ENCODE data around the gene BLZF1.
"Not testable (repeated sequence)": the region's sequence is repeated elsewhere in the genome, so short reads cannot be mapped to it uniquely, and the experiment has no call there.

BLZF1 gene

GRCh38 chr1:169340882-169341281 is 27.1 kb upstream of the BLZF1 start:
- TF ChIP-seq POLR2A (IDR thresholded peaks at IDR 0.05; ENCODE audit: low read depth, low read length) = no peak
- no peak for DNase-seq (ENCODE audit: insufficient read length, low spot score)
- no peak for FAIRE-seq

DNA sequence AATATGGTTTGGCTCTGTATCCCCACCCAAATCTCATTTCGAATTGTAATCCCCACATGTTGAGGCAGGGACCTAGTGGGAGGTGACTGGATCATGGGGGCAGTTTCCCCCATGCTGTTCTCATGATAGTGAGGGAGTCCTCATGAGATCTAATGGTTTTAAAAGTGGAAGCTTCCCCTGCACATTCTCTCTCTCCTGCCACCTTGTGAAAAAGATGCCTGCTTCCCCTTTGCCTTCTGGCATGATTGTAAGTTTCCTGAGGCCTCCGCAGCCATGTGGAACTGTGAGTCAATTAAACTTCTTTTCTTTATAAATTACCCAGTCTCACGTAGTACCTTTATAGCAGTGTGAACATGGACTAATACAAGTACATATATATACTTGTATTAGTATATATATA is 25.9 kb upstream of the BLZF1 start:
- not testable (repeated sequence) for FAIRE-seq; DNase-seq (ENCODE audit: insufficient read length, low spot score)

DNA sequence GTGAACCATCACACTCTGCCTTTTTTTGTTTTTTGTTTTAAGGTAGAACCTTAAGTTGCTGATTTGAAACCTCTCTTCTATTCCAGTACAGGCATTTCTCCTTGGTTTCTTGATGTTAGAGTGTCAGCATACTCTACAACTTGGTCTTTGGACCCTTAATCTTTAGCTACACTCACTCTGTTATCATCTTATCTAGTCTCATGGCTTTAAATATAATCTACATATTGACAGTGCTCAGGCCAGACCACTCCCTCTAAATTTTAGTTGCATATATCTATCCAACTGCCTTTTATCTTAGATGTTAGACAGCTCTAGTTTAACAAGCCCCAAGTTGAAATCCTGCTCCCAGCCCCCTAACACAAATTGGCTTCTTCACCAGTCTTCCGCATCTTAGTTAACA is 22.5 kb upstream of the BLZF1 start:
- no peak for TF ChIP-seq POLR2A (IDR thresholded peaks at IDR 0.05; ENCODE audit: low read depth, low read length)
- DNase-seq (ENCODE audit: insufficient read length, low spot score) (no peak), FAIRE-seq (peak; percentile 11)

DNA sequence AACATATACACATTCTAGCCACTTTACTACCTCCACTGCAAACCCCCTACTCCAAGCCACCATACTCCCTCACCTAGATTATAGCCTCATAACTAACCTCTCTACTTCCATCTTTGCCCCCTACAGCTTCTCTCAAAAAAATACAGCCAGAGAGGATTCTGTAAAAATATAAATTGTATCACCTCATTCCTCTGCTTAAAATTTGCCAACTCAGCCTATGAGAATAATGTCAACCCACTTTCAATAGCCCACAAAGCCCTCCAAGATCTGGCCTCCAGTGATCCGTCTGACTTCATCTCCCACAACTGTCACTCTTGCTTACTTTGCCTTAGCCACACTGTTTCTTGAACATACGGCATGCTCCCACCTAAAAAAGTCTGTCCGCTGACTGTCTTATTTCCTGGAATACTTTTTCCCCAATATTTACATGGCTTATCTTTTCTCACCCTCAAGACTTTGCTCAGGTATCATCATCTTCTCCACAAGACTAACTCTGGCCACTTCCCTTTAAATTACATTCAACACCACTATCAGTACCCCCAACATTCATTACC is 21.9 kb upstream of the BLZF1 start:
- DNase-seq (ENCODE audit: insufficient read length, low spot score) = no peak
- no peak for TF ChIP-seq POLR2A (IDR thresholded peaks at IDR 0.05; ENCODE audit: low read depth, low read length)
- no peak for FAIRE-seq

DNA sequence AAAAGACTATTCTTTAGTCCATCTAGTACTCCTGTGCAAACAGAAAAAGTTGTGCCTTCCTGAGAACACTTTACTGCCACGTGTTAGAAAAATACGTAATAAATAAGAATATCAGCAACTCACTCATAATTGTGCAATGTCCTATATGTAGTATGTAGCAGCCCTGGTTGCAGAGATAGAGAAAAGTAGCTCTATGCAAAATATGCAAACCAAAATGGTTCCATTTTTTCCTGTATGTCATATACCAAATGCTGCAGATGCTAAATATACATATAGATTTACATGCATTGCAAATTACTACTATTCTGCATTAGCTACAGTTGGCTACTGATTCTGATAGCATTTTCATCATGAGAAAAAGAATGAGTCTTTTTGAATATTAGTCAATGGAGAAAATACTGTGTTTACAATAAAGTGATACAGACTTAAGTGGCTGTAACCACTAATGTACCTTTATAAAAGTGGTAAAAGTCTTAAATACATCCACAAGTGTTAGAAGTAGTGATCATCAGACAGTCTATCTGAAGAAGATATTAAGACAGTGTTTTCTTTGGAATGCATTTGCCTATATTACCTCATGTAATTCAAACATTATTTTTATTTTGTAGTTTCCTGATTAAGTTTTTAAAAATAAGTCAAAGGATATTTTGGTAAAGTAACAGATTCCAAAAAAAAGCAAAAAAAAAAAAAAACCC is 20.2 kb upstream of the BLZF1 start:
- FAIRE-seq = no peak
- no peak for DNase-seq (ENCODE audit: insufficient read length, low spot score)
- no peak for TF ChIP-seq POLR2A (IDR thresholded peaks at IDR 0.05; ENCODE audit: low read depth, low read length)

GRCh38 chr1:169348383-169349036 is 19.5 kb upstream of the BLZF1 start:
- FAIRE-seq = peak; percentile 84
- no peak for TF ChIP-seq POLR2A (IDR thresholded peaks at IDR 0.05; ENCODE audit: low read depth, low read length)
- no peak for DNase-seq (ENCODE audit: insufficient read length, low spot score)

- FAIRE-seq (no peak), DNase-seq (ENCODE audit: insufficient read length, low spot score) (no peak)
- no peak for TF ChIP-seq POLR2A (IDR thresholded peaks at IDR 0.05; ENCODE audit: low read depth, low read length)
These were observed 7.6 kb upstream of the BLZF1 start for GRCh38 chr1:169360415-169360814.

DNA sequence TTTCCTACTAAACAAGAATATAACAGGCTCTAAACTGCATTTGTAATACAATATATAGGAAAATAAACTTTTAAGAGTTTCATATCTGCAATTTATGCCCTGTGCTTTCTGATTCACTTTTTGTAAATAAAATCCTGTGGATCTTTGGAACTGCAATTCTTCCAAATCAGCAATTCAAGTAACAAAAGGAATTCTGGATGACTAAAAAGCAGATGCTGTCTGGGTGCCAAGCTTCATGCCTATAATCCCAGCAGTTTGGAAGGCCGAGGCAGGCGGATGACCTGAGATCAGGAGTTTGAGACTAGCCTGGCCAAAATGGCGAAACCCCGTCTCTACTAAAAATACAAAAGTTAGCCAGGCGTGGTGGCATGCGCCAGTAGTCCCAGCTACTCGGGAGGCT is 6.7 kb upstream of the BLZF1 start:
- DNase-seq (ENCODE audit: insufficient read length, low spot score) = no peak
- FAIRE-seq = no peak
- no peak for TF ChIP-seq POLR2A (IDR thresholded peaks at IDR 0.05; ENCODE audit: low read depth, low read length)

- TF ChIP-seq POLR2A (IDR thresholded peaks at IDR 0.05; ENCODE audit: low read depth, low read length) = no peak
- DNase-seq (ENCODE audit: insufficient read length, low spot score) (no peak), FAIRE-seq (peak; percentile 71)
These were observed 4.8 kb upstream of the BLZF1 start for GRCh38 chr1:169363046-169363730.

- FAIRE-seq = peak; percentile 30
- no peak for DNase-seq (ENCODE audit: insufficient read length, low spot score)
- no peak for TF ChIP-seq POLR2A (IDR thresholded peaks at IDR 0.05; ENCODE audit: low read depth, low read length)
These were observed 3.0 kb upstream of the BLZF1 start for GRCh38 chr1:169364948-169365347.

DNA sequence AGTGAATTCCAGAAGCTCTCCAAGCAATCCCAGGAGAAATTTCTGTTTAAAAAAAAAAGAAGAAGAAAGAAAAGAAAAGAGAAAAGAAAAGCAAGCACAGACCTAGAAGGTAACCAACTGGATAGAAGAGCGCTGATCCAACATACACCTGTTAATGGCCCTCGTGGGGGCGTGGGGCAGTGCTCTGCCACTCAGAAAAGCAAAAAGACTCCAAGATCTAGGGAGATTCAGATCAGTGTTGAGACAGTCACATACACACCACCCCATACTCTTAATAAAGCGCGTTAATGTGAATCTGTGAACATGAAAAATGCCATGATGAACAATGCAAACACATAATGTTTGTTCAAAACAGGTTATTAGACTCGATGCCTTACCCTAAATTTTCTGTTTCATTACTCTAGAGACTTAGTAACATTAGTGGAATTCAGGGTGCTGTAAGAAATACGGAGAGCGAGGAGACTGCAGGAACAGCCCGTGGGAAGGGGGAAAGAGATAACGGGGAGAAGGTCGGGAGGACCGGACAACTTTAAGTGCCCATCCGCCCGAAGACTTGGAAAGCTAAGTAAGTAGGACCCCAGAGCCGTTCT is 804 bp upstream of the BLZF1 start:
- no peak for TF ChIP-seq POLR2A (IDR thresholded peaks at IDR 0.05; ENCODE audit: low read depth, low read length)
- DNase-seq (ENCODE audit: insufficient read length, low spot score) (no peak), FAIRE-seq (no peak)

- FAIRE-seq = no peak
- no peak for TF ChIP-seq POLR2A (IDR thresholded peaks at IDR 0.05; ENCODE audit: low read depth, low read length)
These were observed 393 bp downstream of the BLZF1 start for GRCh38 chr1:169368406-169368769.

DNA sequence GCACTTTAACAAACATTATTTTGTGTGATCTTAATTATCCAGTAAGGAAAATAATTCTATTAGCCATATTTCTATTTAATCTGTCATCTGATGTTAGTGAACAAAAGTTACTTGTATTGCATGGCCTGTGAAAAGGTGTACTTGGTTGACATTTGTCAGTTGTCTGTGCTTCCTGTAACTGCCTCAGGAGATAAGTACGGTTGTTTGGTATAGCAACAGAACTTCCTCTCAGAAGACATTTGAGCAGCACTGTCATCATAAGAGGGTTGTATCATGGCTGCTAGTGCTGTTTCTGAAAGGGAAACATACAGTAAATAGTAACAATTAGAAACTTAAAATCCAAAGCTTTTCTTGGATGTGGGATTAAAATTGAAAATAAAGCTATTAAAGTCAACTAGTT is 3.4 kb downstream of the BLZF1 start:
- FAIRE-seq (no peak), DNase-seq (ENCODE audit: insufficient read length, low spot score) (no peak)
- no peak for TF ChIP-seq POLR2A (IDR thresholded peaks at IDR 0.05; ENCODE audit: low read depth, low read length)

More at GRCh38 chr1:169368406-169368769, 393 bp downstream of the BLZF1 start:
- no peak for DNase-seq (ENCODE audit: insufficient read length, low spot score)

DNA sequence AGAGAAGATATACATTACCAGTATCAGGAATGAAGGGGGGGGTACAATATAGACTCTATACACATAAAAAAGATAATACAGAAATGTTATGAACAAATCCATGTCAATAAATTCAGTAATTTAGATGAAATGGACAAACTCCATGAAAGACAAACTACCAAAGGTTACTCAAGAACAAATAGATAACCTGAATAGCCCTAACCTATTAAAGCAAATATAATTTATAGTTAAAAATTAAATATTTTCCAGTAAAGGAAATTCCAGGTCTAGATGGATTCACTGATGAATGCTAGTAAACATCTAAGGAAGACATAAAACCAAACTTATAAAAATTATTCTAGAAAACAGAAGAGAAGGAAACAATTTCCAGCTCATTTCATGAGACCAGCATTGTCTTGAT is 13.2 kb downstream of the BLZF1 start:
- TF ChIP-seq POLR2A (IDR thresholded peaks at IDR 0.05; ENCODE audit: low read depth, low read length) = no peak
- FAIRE-seq (no peak), DNase-seq (ENCODE audit: insufficient read length, low spot score) (no peak)

All from H54 (cell line).